Measurements from ENCODE around the gene H2BK1. TPM values are rescaled to one million over a fixed set of nuclear protein-coding genes. Genes with fewer than 3 reads are reported as not detected.

The H2BK1 gene
- polyA plus RNA-seq, result not detected

DNA sequence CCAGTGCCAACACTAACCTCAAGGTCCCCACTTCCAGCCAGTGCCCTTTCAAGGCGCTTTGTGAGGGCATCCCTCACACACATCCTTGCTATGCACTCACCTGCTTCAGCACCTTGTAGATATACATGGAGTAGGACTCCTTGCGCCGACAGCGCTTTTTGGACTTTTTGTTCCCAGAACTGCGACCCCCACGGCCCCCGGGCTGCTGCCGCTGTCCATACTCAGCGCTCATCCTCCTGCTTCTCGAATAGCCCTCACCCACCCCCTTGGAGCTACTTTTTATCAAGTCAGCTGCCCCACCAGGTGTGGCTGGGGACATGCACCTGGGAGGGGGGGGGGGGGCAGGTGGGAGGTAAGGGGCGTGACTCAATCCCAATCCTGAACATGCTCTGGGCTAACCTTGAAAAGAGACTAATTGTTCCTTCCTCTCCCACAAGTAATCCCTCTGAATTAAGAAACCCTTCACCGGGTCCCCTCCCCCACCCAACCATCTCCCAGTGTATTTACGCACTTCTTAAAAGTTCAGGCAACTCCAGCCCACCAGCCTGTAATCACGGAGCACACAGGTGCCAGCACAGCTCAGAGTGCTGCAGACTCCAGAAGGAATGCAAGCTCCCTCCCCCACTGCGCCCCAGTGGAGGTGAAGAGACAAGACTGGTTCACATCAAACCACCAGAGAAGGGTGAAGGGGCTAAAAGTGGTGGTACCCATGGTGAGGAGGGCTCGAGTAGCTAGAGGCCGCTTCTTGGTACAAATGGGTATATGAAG lies at the start of gene H2BK1:
Gene H2BK1, minus strand, starts transcription at position 402 of the 768 bp plus-strand sequence. Its CDS starts 170 bp downstream, at position 232.
- H3K9me3 Mint-ChIP-seq, result no peaks in the 10 kb centered on the region
- H3K27ac Mint-ChIP-seq, result no peak within 1 kb of the TSS
- H3K4me1 Mint-ChIP-seq, result peaks cover 0 to 7% (median 2%) of the 10 kb centered on the region in 3 donors
- H3K27me3 Mint-ChIP-seq, result peaks cover 8% of the 10 kb centered on the region
- peak within 1 kb of the TSS in 1 of 4 donors; percentile 33 for H3K4me3 Mint-ChIP-seq
- peaks cover 7% of the 10 kb centered on the region for H3K36me3 Mint-ChIP-seq

- H3K9me3 Mint-ChIP-seq, result no peaks in the 10 kb centered on the region
- H3K27ac Mint-ChIP-seq, result no peak overlapping the region
- H3K4me1 Mint-ChIP-seq, result peaks cover 0 to 2% (median 0%) of the 10 kb centered on the region in 3 donors
- H3K4me3 Mint-ChIP-seq, result no peak overlapping the region
- peaks cover 1% of the 10 kb centered on the region for H3K36me3 Mint-ChIP-seq
- H3K27me3 Mint-ChIP-seq, result peaks cover 54% of the 10 kb centered on the region
Measured at GRCh38 chr7:151257990-151258389, 47.7 kb upstream of the H2BK1 start.

DNA sequence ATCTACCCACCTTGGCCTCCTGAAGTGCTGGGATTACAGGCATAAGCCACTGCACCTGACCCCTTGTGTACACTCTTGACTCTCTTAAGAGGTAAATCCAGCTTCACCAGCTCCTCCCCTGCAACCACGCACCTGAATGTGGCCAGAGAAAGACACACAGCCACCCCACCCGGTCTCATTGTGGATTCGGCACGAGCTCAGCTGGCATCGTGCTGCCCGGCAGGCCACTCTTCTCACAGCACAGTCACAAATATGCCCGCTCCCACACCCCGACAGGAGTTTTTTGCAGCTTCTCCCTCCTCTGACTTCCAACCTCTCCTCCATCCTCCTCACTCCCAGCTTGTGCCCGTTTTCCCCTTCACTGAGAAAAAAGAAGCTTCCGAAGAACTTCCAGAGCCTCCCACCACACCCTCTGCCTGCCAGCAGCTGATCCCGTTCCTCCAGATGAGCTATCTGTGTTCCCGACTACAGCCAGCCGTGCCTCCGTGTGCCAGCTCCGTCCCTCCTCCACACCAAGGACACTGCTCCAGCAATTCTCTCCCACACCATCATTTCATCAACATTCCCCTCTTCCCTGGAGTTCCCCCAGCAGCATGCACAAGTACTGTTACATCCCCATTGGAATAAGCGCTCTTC lies 46.2 kb upstream of the H2BK1 start:
- Mint-ChIP-seq H3K4me1 (peaks cover 0 to 5% (median 4%) of the 10 kb centered on the region in 3 donors), H3K4me3 (peak overlapping the region in 1 of 4 donors; percentile 58), H3K27me3 (peaks cover 60% of the 10 kb centered on the region), H3K9me3 (no peaks in the 10 kb centered on the region), H3K36me3 (peaks cover 1% of the 10 kb centered on the region), H3K27ac (no peak overlapping the region)

- Mint-ChIP-seq H3K36me3 (peaks cover 1% of the 10 kb centered on the region), H3K9me3 (no peaks in the 10 kb centered on the region), H3K4me1 (peaks cover 4 to 13% (median 9%) of the 10 kb centered on the region in 3 donors), H3K4me3 (no peak overlapping the region), H3K27ac (no peak overlapping the region), H3K27me3 (peaks cover 57% of the 10 kb centered on the region)
Measured at GRCh38 chr7:151255390-151255789, 45.1 kb upstream of the H2BK1 start.

DNA sequence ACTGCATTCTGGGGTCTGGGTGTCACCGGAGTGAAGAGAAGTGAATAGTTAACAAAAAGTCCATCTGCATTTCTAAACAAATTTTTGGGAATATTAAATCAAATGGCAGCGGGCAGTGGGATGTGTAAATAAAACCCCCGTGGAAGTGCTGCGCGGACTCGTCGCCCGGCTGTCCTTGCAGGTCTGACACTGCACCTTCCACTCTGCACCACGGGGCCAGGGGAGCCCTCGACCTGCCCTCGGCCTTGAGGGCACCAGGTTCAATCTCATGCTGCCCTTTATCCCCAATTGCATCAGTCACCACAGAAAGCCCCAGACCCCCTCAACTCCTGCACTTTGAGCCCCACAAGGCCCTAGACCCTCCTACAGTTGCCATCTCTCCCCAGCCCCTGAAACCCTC lies 44.6 kb upstream of the H2BK1 start:
- H3K36me3 Mint-ChIP-seq, result peaks cover 1% of the 10 kb centered on the region
- no peak overlapping the region for H3K27ac Mint-ChIP-seq
- peaks cover 4 to 14% (median 9%) of the 10 kb centered on the region in 3 donors for H3K4me1 Mint-ChIP-seq
- H3K4me3 Mint-ChIP-seq, result peak overlapping the region in 1 of 4 donors; percentile 44
- no peaks in the 10 kb centered on the region for H3K9me3 Mint-ChIP-seq
- H3K27me3 Mint-ChIP-seq, result peaks cover 60% of the 10 kb centered on the region

DNA sequence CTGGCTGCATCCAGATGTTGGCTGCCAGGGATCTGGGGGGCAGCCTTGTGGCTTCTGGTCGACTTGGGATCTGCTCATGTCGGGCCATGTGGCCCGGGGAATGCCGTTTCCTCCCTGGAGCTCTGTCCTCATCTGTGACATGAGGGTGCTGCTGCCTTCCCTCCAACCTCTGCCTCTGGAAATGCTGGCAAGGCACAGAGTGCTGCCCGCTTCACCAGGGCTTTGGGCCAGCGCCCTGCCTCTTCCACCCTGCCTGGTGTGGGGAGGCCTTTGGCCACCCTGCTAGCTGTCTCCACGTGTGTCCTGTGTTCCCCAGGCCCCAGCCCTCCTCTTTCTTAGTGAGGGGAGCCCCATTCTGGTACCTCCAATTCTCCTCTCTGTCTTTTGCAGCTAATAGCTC lies 44.0 kb upstream of the H2BK1 start:
- H3K4me1 Mint-ChIP-seq, result peaks cover 5 to 14% (median 9%) of the 10 kb centered on the region in 3 donors
- H3K27me3 Mint-ChIP-seq, result peaks cover 58% of the 10 kb centered on the region
- no peaks in the 10 kb centered on the region for H3K9me3 Mint-ChIP-seq
- H3K4me3 Mint-ChIP-seq, result peak overlapping the region in 1 of 4 donors; percentile 44
- H3K27ac Mint-ChIP-seq, result no peak overlapping the region
- H3K36me3 Mint-ChIP-seq, result peaks cover 2% of the 10 kb centered on the region

DNA sequence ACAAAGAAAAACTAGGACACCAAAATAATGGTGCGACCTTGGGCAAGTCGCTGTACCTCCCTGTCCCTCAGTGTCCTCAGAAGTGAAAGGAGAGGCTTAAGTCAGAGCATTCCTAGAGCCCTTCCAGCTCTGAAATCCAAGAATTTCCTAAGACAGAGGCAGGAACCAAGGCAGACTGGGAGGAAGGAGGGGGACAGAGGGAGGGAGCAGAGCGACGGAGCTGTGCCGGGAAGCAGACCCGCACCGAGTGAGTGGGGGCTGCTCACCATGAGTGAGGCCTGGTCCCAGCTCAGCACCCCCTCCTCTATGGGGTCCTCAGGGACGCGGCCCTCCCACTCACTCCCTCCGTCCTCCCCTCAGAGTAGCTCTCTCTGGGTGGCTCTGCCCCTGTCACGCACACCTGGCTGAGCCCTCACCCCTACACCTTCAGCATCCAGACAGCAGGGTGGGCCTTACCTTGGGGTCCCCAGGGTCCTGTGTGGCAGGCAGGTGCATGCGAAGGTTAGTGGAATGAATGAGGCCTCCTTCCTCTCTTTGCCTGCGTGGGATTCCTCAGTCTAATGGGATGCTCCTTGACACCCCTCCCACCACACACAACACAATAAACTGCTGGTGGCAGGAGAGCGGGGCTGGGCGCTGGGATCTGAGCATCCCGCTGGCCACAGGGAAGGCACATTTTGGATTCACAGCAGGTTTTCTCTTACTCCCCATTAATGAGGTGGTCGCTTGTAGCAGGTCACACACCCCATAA lies 42.8 kb upstream of the H2BK1 start:
- Mint-ChIP-seq H3K27ac (no peak overlapping the region), H3K36me3 (peaks cover 3% of the 10 kb centered on the region), H3K9me3 (no peaks in the 10 kb centered on the region), H3K4me3 (peak overlapping the region in 2 of 4 donors; percentile 19 to 41), H3K27me3 (peaks cover 58% of the 10 kb centered on the region), H3K4me1 (peaks cover 8 to 18% (median 9%) of the 10 kb centered on the region in 3 donors)

DNA sequence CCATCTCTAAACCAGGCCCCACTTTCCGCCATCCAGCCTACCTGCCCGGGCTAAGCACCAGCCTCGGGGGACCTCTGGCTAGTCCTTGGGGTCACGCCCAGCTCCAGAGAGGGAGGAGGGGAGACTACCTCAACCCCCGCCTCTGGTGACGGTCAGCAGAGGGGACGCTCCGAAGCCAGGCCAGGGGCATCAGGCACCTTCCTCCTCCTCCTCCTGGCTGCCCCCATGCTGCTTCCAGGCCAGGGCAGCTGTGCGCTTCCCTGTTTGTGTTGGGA lies 42.2 kb upstream of the H2BK1 start:
- H3K36me3 Mint-ChIP-seq, result peaks cover 2% of the 10 kb centered on the region
- H3K27ac Mint-ChIP-seq, result no peak overlapping the region
- peaks cover 8 to 18% (median 9%) of the 10 kb centered on the region in 3 donors for H3K4me1 Mint-ChIP-seq
- H3K27me3 Mint-ChIP-seq, result peaks cover 56% of the 10 kb centered on the region
- H3K4me3 Mint-ChIP-seq, result peak overlapping the region in 3 of 4 donors; percentile 19 to 73 (median 41)
- no peaks in the 10 kb centered on the region for H3K9me3 Mint-ChIP-seq

DNA sequence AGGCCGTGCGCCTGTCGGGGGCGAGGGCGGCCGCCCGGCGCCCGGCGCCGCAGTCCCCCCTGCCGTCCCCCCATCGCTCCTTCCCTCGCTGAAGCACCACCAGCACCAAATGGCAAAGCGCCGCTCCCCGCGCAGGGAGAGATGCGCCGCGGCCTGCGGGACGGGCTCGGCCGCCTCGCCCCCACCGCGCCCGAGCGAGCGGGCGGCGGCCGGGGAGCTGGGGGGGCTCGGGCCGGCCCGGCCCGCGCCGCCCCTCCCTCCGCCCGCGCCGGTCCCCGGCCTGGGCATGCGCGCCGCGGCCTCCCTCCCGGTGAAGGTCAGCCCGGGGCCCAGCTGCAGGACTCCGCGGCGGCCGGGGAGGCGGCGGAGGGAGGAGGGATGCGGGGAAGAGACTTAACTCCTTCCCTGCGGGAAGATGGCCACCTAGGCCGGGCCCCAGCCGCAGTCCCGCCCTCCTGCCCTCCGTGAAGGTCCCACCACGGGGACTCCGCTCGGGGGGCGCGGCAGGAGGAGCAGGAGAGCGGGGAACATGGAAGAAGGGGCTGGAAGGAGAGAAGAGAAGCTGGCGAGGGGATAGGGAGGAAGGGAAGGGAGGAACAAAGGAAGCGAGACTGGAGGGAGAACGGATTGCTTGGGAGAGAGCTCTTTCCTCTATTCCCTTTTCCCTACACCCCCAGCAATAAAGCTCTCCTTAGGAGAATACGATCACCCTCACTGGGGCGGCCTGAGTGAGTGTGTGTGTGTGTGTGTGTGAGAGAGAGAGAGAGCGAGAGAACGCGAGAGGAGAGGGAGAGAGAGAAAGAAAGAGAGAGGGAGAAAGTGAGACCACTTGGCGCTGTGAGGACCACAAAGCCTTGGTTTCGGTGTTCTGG lies 41.6 kb upstream of the H2BK1 start:
- Mint-ChIP-seq H3K4me3 (peak overlapping the region; percentile 19 to 73 (median 56)), H3K9me3 (no peaks in the 10 kb centered on the region), H3K27ac (no peak overlapping the region), H3K4me1 (peaks cover 9 to 18% (median 9%) of the 10 kb centered on the region in 3 donors), H3K36me3 (peaks cover 2% of the 10 kb centered on the region), H3K27me3 (peaks cover 54% of the 10 kb centered on the region)

DNA sequence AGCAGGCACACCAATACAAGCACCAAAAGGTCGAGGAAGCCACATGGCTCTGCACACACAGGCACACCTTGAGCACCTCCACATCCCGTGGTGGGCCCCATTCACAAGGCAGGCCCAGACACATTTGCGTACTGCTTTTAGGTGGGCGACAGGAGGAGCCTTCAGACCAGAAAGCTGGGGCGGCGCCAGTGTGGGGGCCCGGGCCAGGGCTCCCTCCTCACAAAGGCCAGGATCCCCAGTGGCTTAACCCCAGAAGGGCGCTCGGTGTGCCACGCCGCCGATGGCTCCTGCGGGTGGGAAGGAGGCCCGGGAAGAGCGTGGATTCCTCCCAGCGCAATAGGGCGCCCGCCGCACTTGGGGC lies 41.0 kb upstream of the H2BK1 start:
- Mint-ChIP-seq H3K4me3 (peak overlapping the region; percentile 1 to 90 (median 72)), H3K27ac (no peak overlapping the region), H3K4me1 (peaks cover 9 to 18% (median 10%) of the 10 kb centered on the region in 3 donors), H3K27me3 (peaks cover 52% of the 10 kb centered on the region), H3K36me3 (peaks cover 2% of the 10 kb centered on the region), H3K9me3 (no peaks in the 10 kb centered on the region)

- Mint-ChIP-seq H3K27ac (peak overlapping the region in 1 of 3 donors; percentile 13), H3K27me3 (peaks cover 50% of the 10 kb centered on the region), H3K4me3 (peak overlapping the region; percentile 65 to 90 (median 72)), H3K4me1 (peaks cover 9 to 18% (median 10%) of the 10 kb centered on the region in 3 donors), H3K36me3 (peaks cover 2% of the 10 kb centered on the region), H3K9me3 (no peaks in the 10 kb centered on the region)
Measured at GRCh38 chr7:151250181-151251132, 40.2 kb upstream of the H2BK1 start.

DNA sequence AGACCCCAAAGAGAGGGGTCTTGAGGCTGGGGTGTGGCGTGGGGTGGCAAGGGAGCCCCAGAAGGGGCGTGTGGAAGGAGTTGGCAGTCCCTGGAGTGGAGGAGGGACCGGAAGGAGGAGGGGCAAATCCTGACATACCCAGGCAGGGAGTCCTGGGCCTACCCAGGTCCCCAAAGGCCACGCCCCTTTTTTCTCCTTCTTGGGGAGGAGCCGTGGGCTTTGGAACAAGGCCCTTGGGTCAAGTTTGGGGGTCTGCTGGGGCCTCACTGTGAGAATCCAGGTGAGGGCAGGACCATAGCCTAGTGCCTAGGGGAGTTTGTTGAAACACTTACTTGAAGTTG lies 39.4 kb upstream of the H2BK1 start:
- no peak overlapping the region for H3K27ac Mint-ChIP-seq
- peaks cover 9 to 21% (median 10%) of the 10 kb centered on the region in 3 donors for H3K4me1 Mint-ChIP-seq
- peaks cover 2% of the 10 kb centered on the region for H3K36me3 Mint-ChIP-seq
- peaks cover 52% of the 10 kb centered on the region for H3K27me3 Mint-ChIP-seq
- H3K9me3 Mint-ChIP-seq, result no peaks in the 10 kb centered on the region
- H3K4me3 Mint-ChIP-seq, result peak overlapping the region in 3 of 4 donors; percentile 15 to 73 (median 18)

DNA sequence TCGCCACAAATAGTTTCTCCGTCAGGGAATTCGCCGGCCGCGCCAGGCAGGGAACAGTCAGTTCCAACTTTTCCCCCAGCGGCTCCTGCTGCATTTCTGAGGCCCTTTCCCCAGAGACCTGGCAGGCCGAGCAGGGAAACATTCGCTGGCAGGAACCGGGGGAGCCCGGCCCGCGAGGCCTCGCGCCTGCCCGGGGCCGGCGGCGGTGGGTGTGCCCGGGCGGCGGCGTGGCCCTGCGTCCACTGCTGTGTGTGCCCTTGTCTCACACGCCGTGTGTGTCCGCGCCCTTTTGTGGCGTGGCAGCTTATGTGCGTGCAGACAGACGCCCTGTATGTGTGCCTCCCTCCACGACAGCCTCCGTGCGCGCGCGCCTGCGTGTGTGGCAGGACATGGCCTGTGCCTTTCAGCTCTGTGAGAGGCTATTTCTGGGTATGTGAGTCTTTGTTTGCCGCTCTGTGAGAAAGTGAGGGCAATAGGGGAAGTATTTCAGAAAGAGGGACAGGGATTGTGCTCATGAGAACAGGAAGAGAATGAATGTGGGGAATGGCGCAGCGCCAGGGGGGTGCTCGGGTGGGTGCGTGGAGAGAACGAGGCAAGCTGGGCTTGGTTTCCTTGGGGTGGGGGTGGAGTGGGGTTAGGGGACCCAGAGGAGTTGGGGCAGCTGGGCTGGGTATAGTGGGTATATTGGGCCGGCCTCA lies 38.9 kb upstream of the H2BK1 start:
- H3K4me3 Mint-ChIP-seq, result peak overlapping the region; percentile 15 to 93 (median 83)
- peaks cover 10 to 23% (median 14%) of the 10 kb centered on the region in 3 donors for H3K4me1 Mint-ChIP-seq
- peaks cover 2% of the 10 kb centered on the region for H3K36me3 Mint-ChIP-seq
- H3K27ac Mint-ChIP-seq, result peak overlapping the region in 1 of 3 donors; percentile 27
- H3K27me3 Mint-ChIP-seq, result peaks cover 51% of the 10 kb centered on the region
- no peaks in the 10 kb centered on the region for H3K9me3 Mint-ChIP-seq

All from IgD-negative memory B cell (primary cell).